KG1 (cell line): Measurements from ENCODE around the gene ZBTB16.

ENCODE experiments used
- DNase-seq: peaks from one replicate; lab custom pipeline; 2025; lab: John Stamatoyannopoulos, UW

Gene ZBTB16

GRCh38 chr11:114211444-114212121, 152.1 kb downstream of the ZBTB16 start:
- no peak for DNase-seq

GRCh38 chr11:114213622-114214021, 154.1 kb downstream of the ZBTB16 start:
- DNase-seq = no peak

GRCh38 chr11:114215428-114215827, 155.9 kb downstream of the ZBTB16 start:
- no peak for DNase-seq

GRCh38 chr11:114215871-114216795, 156.6 kb downstream of the ZBTB16 start:
- no peak for DNase-seq

GRCh38 chr11:114216796-114217180, 157.3 kb downstream of the ZBTB16 start:
- DNase-seq = peak; percentile 61

- no peak for DNase-seq
Observed at GRCh38 chr11:114218508-114218907, 159.0 kb downstream of the ZBTB16 start.

- DNase-seq = no peak
Observed at GRCh38 chr11:114219559-114220349, 160.2 kb downstream of the ZBTB16 start.

GRCh38 chr11:114221037-114221436, 161.5 kb downstream of the ZBTB16 start:
- DNase-seq = no peak

GRCh38 chr11:114225661-114226060, 166.2 kb downstream of the ZBTB16 start:
- DNase-seq = no peak

- DNase-seq = no peak
Observed at GRCh38 chr11:114226356-114226755, 166.8 kb downstream of the ZBTB16 start.

- no peak for DNase-seq
Observed at GRCh38 chr11:114228435-114229411, 169.2 kb downstream of the ZBTB16 start.

- DNase-seq = no peak
Observed at GRCh38 chr11:114230031-114230704, 170.7 kb downstream of the ZBTB16 start.

GRCh38 chr11:114232400-114233059, 173.0 kb downstream of the ZBTB16 start:
- DNase-seq = no peak

- DNase-seq = no peak
Observed at GRCh38 chr11:114233755-114234154, 174.2 kb downstream of the ZBTB16 start.

- DNase-seq = no peak
Observed at GRCh38 chr11:114236829-114237228, 177.3 kb downstream of the ZBTB16 start.

GRCh38 chr11:114237321-114238280, 178.1 kb downstream of the ZBTB16 start:
- DNase-seq = no peak

- no peak for DNase-seq
Observed at GRCh38 chr11:114239753-114240161, 180.2 kb downstream of the ZBTB16 start.

- DNase-seq = no peak
Observed at GRCh38 chr11:114242032-114242431, 182.5 kb downstream of the ZBTB16 start.
